Heart right ventricle (tissue), 16 donors: ENCODE measurements around the gene LSAMP. TPM values are rescaled to one million over a fixed set of nuclear protein-coding genes. Genes with fewer than 3 reads are reported as not detected.

Experiments used
- ATAC-seq, 8 donors: fragments of 200-7000 bp; cut with Tn5 transposase; one replicate each; pipeline ENCODE4 v1.9.1; 2020; ENCODE audit warnings: mild to moderate bottlenecking in 8 of 8, moderate library complexity in 8 of 8, moderate number of reproducible peaks in 1 of 8
- DNase-seq, 2 donors: peaks; one replicate each; pipeline ENCODE4 v3.0.0-alpha.2; 2020
- H3K27ac ChIP-seq, 10 donors: fragments of 200-600 bp; sonication (generic) in 2 of 10; one replicate each; pipeline versions ENCODE4 v1.5.0 to v1.8.0; 2020 to 2022; ENCODE audit warnings: mild to moderate bottlenecking in 3 of 10
- H3K27me3 ChIP-seq, 7 donors: fragments of 200-600 bp; one replicate each; pipeline ENCODE4 v1.8.0; 2021 to 2022; ENCODE audit warnings: mild to moderate bottlenecking in 2 of 7
- H3K36me3 ChIP-seq, 9 donors: fragments of 200-600 bp; sonication (generic) in 1 of 9; one replicate each; pipeline versions ENCODE4 v1.5.0 to v1.8.0; 2020 to 2022; ENCODE audit warnings: mild to moderate bottlenecking in 2 of 9
- H3K4me1 ChIP-seq, 9 donors: fragments of 200-600 bp; sonication (generic) in 1 of 9; one replicate each; pipeline versions ENCODE4 v1.5.0 to v1.8.0; 2020 to 2022; ENCODE audit warnings: mild to moderate bottlenecking in 4 of 9
- H3K4me3 ChIP-seq, 10 donors: fragments of 200-600 bp; sonication (generic) in 2 of 10; one replicate each; pipeline versions ENCODE4 v1.5.0 to v1.8.0; 2020 to 2022; ENCODE audit warnings: mild to moderate bottlenecking in 7 of 10, moderate library complexity in 2 of 10
- H3K9me3 ChIP-seq, 11 donors: fragments of 200-600 bp in 10 of 11; sonication (generic) in 2 of 11; one replicate each; pipeline versions ENCODE4 v1.5.0 to v1.8.0; 2013 to 2022; ENCODE audit warnings: mild to moderate bottlenecking in 2 of 11, control low read depth in 1 of 11, moderate library complexity in 1 of 11
- WGBS, 2 donors: extraction: QIAGEN DNeasy Blood & Tissue Kit; methylation state at CpG; one replicate each; pipeline ENCODE4 v1.1.7; 2013; ENCODE audit warnings: inconsistent platforms in 1 of 2; 5-methylcytosine and 5-hydroxymethylcytosine counted together
- intact Hi-C, 10 donors: fragments of 100-400 bp; cut with DNase I; formaldehyde crosslinking; loops; one replicate each; pipeline versions ENCODE4 v1.11.1 to v1.14.2; 2022
- polyA plus RNA-seq, 2 donors: library from polyadenylated mRNA; stranded (reverse); fragments of 200-250 nt; gene quantifications; one replicate each; pipeline ENCODE4 v1.2.3, GENCODE V29; 2013
- total RNA-seq, 10 donors: library from RNA; stranded (reverse); fragmentation: NEBNext Ultra II Directional in 3 of 10; extraction: Animal tissue kit (Norgen Biotek cat#: 25700) in 3 of 10; gene quantifications; one replicate each; pipeline versions ENCODE4 v1.2.1 to v1.2.4, GENCODE V29; 2021 to 2023
- TF ChIP-seq, protein P1 (sequence below), 9 donors: fragments of 200-600 bp; sonication (generic) in 2 of 9; IDR thresholded peaks; one replicate each; pipeline versions ENCODE4 v1.5.0 to v1.8.0; 2021 to 2022; ENCODE audit warnings: antibody characterized with exemption in 9 of 9, mild to moderate bottlenecking in 5 of 9, moderate library complexity in 1 of 9
- donor health status: Arrhythmogenic right ventricular cardiomyopathy.
- donor health status: ischemic (EF 13 %, LVEDD 7.1; RV severe dilation, severe dysfunction).
- donor health status: healthy with polysubstance abuse.
- donor health status: DM: no; HTN: yes; CAD: no.
- donor health status: DM: no; HTN: no; CAD: no.
- donor health status: ischemic (EF 25% LVEDD 6.9; RV normal size, moderate dysfunction).
- donor health status: ischemic (EF 25% LVEDD 5.7; RV mildly dilated, moderate dysfunction).
- donor health status: healthy.
- donor health status: DM: yes; HTN: yes; CAD: no.
- donor health status: Ischemic cardiomyopathy.
- donor health status: ischemic (EF 35%, LVEDD 5.7; RV mildly dilated, moderate dysfunction).
- donor health status: nonischemic (EF 11% LVEDD 7.7; RV severe dilation, severe dysfunction).
- donor health status: DM: yes; HTN: yes; CAD: no.
- donor health status: PGD.
- donor health status: ischemic (EF 29% LVEDD 5.4; RV normal size, mild dysfunction).
- donor health status: nonischemic (EF 23%, LVEDD 6.1; RV moderate dilation, normal function).

The LSAMP gene
- total and polyA plus RNA-seq, 12 donors, result 0.51 to 9.0 (median 5.4) TPM

DNA sequence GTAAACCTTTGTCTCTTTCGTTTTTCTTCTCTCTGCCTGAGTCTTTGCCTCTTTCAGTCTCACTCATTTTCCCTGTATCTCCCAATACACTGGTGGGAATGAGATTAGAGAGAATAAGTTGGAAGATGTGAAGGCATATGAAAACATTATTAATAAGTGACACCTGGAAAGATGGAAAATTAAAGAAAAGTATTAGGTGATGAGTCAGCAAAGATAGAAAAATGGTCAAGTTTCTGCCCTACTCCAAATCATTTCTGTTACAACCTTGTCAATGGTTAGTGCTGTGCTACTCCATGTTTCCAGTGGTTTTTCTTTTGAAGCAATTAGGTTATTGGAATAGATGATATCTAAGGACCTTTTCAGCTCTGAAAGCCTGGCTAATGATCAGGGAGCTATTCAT lies 252.8 kb downstream of the LSAMP start:
- Histone ChIP-seq H3K4me1 (no peaks in the 10 kb centered on the region), H3K27me3 (no peaks in the 10 kb centered on the region), H3K4me3 (no peak overlapping the region), H3K27ac (no peak overlapping the region), H3K36me3 (no peaks in the 10 kb centered on the region), H3K9me3 (peaks cover 0 to 7% (median 0%) of the 10 kb centered on the region in 11 donors)
- intact Hi-C loops, result no loop called here
- DNase-seq, result no peak
- ATAC-seq, result no peak
- WGBS, 2 donors, result 71 to 79% methylated on average over 1 of the region's 1 CpG
- TF ChIP-seq, protein P1, sequence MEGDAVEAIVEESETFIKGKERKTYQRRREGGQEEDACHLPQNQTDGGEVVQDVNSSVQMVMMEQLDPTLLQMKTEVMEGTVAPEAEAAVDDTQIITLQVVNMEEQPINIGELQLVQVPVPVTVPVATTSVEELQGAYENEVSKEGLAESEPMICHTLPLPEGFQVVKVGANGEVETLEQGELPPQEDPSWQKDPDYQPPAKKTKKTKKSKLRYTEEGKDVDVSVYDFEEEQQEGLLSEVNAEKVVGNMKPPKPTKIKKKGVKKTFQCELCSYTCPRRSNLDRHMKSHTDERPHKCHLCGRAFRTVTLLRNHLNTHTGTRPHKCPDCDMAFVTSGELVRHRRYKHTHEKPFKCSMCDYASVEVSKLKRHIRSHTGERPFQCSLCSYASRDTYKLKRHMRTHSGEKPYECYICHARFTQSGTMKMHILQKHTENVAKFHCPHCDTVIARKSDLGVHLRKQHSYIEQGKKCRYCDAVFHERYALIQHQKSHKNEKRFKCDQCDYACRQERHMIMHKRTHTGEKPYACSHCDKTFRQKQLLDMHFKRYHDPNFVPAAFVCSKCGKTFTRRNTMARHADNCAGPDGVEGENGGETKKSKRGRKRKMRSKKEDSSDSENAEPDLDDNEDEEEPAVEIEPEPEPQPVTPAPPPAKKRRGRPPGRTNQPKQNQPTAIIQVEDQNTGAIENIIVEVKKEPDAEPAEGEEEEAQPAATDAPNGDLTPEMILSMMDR (IDR thresholded peaks at IDR 0.05), result no peak

- peaks cover 0 to 7% (median 0%) of the 10 kb centered on the region in 11 donors for H3K9me3 ChIP-seq
- H3K4me1 ChIP-seq, result no peaks in the 10 kb centered on the region
- intact Hi-C loops, result no loop called here
- 60 to 71% methylated on average over 2 of the region's 2 CpGs for WGBS, 2 donors
- no peak overlapping the region for H3K4me3 ChIP-seq
- no peaks in the 10 kb centered on the region for H3K36me3 ChIP-seq
- ATAC-seq (no peak), DNase-seq (no peak)
- H3K27ac ChIP-seq, result no peak overlapping the region
- TF ChIP-seq, protein P1 (IDR thresholded peaks at IDR 0.05), result no peak
- no peaks in the 10 kb centered on the region for H3K27me3 ChIP-seq
These were observed 253.9 kb downstream of the LSAMP start for GRCh38 chr3:116191409-116191808.

GRCh38 chr3:116190095-116190494 lies 255.2 kb downstream of the LSAMP start:
- intact Hi-C loops, result no loop called here
- 80 to 81% methylated on average over 3 of the region's 3 CpGs for WGBS, 2 donors
- Histone ChIP-seq H3K27me3 (no peaks in the 10 kb centered on the region), H3K9me3 (peaks cover 0 to 7% (median 0%) of the 10 kb centered on the region in 11 donors), H3K4me3 (no peak overlapping the region), H3K27ac (no peak overlapping the region), H3K4me1 (no peaks in the 10 kb centered on the region), H3K36me3 (no peaks in the 10 kb centered on the region)
- DNase-seq (no peak), ATAC-seq (no peak)
- TF ChIP-seq, protein P1 (IDR thresholded peaks at IDR 0.05), result no peak

DNA sequence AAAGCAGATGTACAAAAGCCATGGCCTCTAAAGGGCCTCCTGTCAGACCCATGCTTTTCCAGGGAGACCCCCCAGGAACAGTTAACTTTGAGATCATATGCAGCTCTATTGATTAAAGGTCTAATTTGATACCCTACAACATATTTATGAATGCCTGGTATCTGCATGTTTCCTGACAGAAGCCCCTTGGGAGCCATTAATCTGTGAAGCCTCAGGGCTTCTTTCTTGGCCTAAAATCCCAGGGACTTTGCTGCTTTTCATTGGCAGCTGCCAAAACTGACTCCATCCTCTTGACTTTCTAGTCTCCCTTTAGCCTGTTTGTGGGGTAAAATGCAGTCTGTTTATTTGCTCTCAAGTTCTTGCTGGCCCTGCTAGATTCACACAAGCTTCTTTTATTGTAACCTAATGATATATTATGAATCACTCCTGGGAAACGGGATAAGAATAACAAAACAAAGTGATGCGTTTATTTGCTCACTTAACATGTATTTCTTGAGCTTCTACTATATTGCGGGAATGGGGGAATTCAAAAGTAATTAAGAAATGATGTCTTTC lies 257.0 kb downstream of the LSAMP start:
- TF ChIP-seq, protein P1 (IDR thresholded peaks at IDR 0.05), result no peak
- H3K4me3 ChIP-seq, result no peak overlapping the region
- H3K27ac ChIP-seq, result no peak overlapping the region
- no peaks in the 10 kb centered on the region for H3K4me1 ChIP-seq
- H3K9me3 ChIP-seq, result peaks cover 0 to 7% (median 0%) of the 10 kb centered on the region in 11 donors
- no peaks in the 10 kb centered on the region for H3K36me3 ChIP-seq
- H3K27me3 ChIP-seq, result no peaks in the 10 kb centered on the region
- DNase-seq (no peak), ATAC-seq (no peak)
- intact Hi-C loops, result no loop called here
- WGBS, 2 donors, result 72 to 79% methylated on average over 3 of the region's 3 CpGs
